Activated CD8-positive, alpha-beta memory T cell treated with anti-CD3 and anti-CD28 coated beads, Interleukin-2, amount 50 U/mL, for 1 hour (primary cell): Measurements from ENCODE around the gene TSSK2.

Experiments used
- DNase-seq: peaks from one replicate; pipeline ENCODE4 v3.0.0-alpha.2; 2020; ENCODE audit errors: extremely low read depth

Gene TSSK2

DNA sequence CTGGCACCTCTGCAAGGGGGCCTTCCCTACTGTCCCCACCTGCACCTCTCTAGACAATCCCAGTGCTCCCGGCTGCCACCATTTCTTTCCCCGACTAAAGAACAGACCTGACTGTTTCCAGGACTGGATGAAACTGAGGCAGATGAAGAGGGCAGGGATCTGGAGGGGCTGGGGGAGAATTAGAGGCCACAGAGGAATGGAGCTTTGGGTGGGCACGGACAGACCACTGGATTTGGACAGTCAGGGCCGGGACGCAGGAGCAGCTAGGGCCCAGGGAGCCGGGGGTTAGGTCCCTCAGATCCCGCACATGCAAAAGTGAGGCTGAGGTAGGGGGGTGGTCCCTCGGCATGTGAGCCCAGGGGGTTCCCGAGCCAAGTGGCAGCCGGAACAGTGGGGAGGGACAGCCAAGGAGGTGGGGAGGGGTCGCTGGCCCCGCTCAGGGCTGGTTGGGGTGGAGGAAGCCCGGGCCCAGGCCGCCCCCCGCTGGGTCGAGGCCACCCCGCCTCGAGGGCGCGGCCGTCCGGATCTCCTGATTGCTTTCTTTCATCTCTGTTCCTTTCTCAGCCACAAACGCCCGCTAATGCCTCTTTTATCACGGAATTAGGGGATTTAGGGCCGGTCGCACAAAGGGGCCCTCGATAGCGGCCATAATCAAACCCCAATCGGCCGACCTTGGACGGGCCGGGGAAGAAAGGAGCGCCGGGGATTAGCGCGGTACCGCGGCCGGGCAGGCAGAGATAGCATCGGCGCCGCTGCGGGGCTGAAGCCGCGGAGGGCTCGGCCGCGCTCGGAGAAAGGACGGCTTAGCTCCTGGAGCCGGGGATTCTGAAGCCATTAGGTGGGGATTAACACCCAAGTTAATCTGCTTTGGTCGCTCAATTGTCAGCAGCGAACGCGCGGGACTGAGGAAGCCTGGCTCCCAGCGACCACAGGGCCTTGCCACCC lies 38.2 kb downstream of the TSSK2 start:
- DNase-seq: no peak

DNA sequence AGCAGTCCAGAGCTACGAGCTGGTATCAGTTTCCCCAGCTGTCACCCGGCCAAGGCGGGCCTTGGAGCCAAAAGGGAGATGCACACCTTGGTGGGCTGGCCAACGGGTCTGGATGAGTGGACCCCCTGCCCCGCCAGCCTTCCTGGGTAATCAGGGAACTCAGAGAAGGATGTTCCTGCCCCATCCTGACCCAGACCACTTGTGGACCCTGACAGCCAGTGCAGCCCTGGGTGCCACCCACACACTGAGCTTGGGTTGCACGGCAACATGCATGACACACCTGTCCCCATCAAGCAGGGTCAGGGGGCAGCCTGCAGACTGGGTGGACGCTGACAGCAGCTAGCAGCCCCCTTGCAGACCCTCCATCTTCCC lies 38.8 kb downstream of the TSSK2 start:
- DNase-seq: no peak

DNA sequence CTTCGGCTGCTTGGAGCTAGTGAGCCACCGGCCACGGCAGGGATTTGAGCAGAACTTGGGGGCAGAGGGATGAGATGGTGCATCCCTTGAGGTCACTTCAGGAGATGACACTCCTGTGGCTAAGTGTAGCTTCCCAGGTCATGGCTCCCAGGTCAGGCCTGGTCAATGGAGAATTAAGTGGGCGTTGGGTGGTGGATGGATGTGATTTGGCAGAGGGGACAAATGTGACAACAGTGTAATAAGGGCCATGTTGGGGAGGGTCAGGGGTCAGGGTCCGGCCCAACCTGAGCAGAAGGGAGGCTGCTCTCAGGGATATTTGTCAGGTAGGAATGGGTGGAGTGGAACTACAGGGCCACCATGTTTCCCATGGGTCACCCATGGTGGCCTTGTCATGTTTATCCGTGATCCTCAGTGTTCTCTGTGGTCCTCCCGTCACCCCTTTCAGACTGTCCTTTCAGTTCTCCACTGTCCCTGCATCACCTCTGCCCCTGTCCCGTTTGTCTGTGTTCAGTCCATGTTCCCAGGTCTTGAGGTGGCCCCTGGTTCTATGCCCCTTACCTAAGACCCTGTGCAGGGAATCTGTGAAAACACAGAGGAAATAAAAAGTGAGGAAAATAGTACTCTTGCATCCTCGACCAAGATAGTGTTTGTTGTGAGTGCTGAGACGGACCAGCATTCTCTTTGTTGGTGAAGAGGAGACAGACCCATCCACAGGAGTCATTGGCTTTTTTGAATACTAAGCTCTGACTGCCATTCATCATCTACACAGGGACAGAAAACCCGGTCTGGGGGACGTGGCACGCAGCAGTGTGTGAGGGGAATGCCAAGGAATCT lies 41.3 kb downstream of the TSSK2 start:
- no peak for DNase-seq

DNA sequence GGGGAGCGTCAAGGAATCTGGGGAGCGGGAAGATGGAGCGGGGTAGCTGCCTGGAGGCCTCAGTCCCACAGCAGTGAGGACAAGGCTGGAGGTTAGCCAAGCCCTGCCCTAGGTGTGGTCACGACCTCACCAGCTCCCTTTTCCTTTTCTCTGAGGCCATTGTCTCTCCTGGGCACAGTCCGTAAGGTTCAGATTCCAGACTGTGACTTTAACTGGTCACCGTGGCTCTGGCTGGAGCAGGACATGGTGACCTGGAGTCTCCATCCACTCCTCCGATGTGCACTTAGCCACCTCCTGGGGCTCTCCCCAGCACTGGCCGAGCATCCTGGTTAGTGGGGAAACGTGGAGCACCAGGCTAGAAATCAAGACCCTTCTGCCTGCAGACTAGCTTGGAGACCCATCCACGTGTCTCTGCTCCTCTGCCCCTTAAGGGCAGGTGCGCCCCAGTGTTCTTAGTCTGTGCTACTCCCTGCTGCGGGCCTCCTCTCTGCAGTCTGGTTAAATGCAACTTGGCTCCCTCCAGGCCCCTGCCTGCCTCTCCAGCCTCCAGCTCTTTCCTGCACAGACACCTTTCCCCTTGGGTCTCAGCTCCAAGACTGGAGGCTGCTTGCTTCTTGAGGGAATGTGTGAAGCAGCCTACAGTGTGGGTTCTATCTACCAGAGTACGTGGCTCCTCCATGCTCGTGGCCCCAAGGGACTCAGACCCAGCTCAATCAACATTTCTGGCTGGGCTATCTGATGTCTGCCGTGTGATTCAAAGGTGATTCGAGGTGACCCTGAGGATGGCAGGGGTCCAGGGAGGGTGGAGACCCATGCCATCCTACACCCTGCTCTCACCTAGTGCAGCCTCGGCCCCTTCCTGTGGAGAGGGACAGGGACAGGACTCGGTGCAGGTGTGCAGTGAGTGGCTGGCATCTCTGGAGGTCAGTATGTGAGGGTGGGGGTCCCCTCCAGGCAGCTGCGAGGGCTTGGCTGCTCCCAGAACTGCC lies 42.2 kb downstream of the TSSK2 start:
- no peak for DNase-seq

DNA sequence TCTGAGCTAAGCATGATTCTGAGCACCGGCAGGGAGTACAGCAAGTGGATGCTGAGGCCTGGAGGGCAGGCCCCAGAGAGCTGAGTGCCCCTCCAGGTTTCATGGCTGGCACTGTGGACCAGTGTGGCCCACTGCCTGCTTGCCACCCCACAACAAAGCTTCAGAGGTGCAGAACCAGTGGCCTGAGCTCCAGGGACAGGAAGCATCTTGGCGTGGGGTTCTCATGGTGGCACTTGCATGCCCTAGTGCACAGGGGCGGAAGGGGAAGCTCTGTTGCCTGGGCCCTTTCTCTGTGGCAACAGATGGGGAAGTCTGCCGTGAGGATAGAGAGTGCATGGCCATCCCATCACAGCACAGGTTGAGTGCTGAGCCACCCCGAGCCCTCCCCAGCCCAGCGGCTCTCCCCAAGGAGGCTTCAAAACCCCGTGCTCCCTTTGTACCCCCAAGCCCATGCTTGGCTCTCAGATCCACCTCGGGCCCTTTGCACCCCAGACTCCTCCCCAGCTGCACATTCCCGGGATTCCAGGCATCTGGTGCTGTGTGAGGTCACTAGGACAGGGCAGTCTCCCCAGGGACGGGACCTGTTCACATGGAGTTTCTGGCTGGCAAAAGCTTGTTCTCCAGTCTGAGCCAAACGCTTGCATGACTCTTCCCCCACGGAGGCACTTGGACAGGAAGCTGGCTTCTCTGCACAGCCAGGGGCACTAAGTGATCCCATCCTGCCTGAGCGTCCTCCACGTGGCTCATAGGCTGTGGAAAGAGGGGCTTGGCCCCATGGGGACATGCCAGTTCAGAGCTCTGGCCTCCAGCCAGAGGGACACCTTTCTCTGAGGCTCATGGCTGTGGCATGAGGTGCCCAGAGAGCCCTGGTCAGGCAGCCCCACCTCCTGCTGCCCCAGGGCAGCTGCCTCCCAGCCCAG lies 43.3 kb downstream of the TSSK2 start:
- no peak for DNase-seq

DNA sequence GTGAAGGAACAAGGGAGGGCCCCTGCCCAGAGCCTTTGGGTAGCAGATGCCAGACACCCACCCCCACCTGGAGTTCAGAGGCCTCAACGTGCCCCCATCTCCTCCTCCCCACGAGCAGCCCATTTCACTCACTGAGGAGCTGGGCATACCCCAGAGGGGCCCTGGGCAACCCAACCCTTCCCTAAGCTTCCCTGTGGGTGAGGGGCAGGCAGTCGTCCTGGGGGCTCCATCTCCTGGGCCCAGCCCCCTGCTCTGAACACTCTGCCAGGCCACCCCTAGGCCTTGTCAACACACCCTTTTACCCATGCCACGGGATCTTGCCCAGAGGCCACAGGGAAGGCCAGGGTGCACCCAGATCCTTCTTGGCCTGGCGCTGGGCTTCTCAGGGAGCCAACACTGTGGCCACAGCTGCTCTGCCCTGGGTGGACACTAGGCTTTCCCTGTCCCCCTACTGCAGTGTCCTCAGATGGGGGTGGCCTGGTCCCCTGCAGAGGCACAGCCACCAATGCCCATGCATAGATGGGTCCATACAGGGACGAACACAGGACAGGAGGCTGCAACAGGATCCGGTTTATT lies 44.0 kb downstream of the TSSK2 start:
- DNase-seq: no peak

DNA sequence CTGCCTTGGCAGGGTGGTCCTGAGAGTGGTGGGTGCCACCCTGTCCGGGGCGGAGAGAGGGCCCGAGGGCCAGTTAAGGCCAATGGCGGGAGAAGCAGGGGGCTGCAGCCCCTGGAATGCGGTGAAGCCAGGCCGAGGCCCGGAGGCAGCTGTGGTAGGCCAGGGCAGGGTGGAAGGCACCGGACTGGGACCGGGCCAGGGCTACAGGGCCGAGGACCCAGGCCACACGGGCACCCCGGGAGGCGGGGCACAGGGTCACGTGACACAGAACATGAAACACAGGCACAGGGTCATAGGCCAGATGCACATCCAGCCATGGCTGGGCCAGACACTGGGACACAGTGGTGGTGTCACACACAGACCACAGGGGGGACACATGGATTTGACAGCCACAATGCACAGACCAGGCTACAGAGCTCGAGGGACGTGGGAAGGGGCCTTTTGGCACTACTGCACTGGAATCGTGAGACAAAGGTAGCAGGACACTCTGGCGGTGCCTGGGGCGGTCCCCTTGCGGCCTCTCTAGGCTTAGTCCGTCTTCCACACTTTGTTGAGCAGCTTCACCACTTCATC lies 44.6 kb downstream of the TSSK2 start:
- DNase-seq: no peak

DNA sequence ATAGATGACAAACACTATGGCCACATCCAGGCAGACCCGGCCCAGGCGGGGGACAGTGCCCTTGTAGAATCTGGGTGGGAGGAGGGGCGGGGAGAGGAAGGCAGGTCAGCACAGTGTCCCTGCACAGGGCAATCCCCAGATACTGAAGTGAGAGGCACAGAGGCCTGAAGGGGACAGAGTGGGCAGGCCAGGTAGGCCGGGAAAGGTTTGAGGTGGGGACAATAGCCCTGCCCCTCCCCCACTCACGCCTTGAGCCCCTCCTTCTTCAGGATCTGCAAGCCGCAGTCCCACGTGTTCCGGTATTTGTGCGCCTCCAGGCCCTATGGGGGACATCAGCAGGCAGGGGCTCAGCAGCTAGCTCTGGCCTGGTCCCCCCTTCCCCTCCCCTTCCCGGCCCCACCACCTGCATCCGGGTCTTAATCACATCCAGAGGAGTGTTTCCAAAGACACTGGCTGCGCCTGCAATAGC lies 45.1 kb downstream of the TSSK2 start:
- no peak for DNase-seq

DNA sequence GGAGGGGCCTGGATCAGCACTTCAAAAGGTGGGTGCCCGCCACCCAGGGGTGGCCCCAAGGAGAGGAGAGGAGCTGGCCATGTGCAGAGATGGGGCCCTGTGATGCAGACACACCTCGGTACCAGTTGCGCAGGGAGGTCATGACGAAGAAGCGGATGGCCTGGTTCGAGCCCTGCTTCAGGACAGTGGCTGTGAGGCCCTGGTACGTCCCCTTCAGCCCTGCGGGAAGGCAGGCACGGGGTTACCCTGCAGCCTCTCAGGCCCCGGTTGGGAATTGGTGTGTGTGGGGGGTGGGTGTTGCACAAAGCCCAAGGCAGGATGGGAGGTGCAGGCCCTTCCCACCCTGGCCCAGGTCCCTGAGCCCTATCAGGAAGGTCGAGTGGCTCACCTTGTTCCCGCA lies 45.6 kb downstream of the TSSK2 start:
- DNase-seq: no peak

DNA sequence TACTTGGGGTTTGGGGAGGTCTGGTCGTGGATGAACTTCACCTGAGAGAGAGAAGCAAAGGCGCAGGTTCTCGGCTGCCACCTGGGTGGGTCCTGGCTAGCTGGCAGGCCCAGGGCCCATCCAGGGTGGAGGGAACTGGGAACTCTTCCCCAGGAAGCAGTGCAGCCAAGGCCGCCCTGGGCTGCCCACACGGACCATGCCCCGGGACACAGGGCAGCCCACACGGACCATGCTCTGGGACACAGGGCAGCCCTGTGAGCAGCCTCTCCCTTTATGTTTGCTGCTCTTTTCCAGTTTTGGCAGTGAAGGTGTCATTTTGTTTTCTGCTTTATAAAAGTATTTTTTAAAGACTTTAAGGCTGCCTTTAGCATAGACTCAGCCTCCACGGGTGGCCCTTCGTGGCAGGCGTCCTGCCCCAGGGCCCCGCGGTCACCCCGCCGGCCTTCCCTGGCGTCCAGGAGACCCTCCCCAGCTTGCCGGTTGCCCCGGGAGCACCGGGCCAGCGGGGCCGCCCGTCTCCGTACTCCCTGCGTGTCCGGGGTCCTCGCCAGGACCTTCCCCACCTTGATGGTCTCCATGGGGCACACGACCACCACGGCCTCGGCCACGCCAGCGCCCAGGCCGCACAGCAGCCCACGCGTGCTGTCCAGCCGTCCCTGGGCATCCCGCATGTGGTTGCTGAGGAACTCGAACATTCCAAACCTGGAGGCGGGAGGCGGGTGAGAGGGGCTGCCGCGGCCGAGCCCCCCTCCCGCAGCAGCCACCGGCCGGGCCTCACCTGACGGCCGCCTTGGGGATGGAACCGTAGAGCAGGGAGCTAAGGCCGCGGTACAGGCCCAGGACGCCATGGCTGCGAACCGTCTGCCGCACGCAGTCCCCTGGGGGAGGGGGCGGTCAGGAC lies 46.3 kb downstream of the TSSK2 start:
- DNase-seq: no peak

DNA sequence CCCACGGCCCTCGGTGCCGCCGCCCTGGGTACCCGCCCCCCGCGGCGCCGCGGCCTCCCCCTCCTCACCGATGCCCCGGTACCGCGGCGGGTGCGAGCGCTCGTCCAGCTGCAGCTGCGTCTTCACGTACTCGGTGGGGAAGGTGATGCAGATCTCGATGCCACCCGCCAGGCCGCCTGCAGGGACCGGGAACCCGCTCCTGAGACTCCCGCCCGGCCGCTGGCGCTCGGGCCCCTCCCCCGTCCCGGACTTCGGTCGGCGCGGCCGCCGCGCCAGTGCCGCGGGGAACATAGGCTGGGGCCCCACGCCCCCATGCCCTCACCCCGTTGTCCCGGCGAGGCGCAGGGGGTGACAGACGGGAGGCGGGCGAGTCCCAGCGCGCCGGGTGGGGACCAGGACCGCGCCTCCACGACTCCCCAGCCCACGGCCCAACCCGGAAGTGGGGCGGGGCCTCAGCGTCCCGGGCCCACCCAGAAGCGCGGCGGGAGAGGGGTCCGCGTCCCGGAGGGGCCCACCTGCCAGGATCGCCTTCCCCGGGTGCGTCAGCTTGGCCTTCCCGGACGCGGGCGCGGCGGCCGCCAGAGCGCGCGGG lies 47.1 kb downstream of the TSSK2 start:
- no peak for DNase-seq

DNA sequence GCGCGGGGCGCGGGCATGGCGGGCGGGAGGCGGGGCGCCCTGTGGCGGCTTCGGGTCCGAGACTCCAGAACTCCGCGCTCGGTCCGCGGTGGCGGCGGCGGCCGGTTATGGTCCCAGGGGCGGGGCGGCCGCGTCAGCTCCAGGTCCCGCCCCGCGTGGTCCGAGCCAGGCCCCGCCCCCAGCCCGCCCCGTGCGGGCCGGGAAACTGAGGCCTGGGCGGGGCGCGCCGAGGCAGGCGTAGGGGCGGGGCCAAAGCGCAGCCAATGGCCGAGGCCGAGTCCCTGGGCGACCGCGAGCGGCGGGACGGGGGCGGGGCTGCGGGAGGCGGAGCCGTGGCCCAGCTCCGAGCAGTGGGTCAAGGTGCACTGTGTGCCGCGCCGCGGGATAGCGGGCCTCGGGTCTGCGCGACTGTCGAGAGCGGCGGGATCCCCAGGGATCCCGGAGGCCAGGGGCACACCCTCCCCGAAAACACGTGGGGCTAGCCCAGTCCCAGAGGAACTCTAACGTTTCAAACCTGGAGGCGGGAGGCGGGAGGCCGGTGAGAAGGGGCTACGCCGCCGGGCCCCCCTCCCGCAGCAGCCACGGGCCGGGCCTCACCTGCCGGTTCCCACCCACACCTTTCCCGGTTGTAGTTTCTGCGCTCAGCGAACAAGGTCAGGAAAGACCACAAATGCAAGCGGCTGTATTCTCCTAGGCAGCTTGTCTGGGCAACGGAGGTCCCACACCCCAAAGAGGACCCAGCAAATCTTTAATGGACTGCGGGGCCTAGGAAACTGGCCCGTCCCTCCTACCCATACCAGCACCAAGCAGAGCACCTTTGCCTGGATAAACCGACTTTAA lies 47.8 kb downstream of the TSSK2 start, which contains the start of gene SLC25A1:
Gene SLC25A1, minus strand, starts transcription at position 80 of the 840 bp plus-strand sequence. Its CDS starts 63 bp downstream, at position 17.
- DNase-seq: no peak

DNA sequence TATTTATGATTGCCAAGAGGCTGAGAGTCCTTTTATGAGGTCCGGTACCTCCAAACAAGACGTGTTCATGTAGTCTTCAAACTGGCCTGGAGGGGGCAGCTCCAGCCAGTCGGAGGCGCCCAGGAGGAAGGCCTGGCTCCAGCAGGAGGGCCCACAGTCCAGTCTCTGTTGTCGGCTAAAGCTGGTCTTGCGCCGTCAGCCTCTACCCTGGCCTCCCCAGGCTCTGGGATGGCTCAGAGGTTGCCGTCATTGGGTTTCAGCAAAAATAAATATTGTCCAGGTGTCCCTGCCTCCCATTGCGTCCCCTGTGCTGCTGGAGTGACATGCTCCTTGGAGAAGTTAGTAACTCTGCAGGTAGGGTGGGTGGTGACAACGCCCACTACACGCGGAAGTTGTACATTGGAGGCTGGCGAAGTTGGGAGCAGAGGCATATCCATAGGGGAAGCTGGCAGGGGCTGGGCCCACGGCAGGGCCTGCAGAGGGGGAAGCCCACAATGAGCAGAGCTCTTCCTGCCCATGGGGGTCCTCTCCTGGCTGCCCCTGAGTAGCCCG lies 48.5 kb downstream of the TSSK2 start:
- no peak for DNase-seq

DNA sequence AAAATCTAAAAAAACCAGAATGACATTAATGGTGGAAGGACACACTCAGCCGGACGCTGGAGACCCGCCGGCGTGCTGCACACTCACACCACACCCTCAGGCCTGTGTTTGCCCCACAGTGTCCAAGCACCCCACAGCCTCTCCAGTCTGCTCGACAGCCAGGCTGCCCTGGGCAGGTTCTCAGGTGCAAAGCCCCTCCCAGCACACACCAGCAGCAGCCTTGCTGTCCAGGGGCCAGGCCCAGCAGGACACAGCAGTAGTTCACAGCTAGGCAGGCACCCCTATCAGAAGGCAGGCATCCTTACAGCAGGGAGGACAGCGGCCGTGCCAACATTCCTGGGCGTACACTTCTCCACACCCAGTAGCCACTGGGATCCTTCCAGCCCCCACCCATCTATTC lies 49.1 kb downstream of the TSSK2 start:
- DNase-seq: no peak

DNA sequence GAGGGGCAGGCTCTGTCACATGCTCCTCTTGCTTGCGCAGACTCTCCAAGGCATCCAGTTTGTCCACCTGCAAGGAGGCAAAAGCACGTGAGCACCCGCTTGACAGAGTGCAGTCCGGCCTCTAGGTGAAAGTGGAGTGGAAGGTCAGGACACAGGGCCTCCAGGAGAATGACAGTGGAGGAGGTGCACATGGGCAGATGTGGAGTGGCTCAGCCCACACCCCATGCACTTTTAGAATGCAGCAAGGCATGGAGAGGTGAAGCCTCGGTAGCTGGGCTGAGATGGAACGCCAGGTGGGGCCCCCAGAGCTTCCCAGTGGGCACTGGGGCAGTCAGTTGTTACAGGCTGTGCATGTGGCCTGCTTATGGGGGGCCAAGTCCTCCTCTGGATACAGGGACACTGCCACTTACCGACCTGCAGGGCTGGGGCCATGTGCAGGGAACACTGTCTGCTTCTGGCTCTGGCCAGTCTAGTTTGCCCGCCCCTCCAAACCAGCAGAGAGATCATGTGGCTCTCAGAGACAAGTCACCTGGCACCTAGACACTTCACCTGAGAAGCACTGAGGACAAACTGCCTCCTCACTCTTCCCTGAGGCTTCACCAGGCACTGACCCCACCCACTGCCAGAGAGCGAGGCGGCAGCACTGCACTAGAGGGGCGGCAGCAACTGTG lies 49.8 kb downstream of the TSSK2 start:
- no peak for DNase-seq

DNA sequence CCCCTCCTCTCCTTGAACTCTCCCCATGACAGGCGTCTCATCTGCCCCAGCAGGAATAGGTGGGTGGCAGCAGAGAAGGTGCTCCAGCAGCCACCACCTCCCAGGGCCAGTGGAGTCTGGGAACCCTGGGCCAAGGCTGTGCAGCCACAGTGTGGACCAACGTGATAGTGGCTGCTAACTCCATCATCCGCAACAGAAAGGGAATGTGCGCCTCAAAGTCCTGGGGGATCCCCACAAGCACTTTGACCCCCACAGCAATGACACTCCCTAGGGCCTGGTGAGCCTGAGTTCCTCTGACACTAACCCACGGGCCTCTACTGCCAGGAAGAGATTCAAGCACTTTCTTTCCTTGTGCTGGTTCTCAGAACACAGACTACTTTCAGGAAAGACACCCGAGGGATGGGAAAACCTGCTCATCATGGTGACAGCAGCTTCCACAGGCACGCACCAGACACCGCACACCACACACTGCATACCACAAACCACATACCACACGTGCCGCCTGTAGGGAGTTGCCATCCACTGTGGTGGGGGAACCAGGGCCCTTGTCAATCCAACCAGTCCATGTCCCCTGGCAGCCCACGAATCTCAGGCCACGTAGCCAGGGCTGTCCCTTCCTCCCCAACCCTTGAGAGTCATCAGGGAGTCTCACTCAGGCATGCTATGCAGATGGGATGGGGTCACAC lies 50.8 kb downstream of the TSSK2 start:
- no peak for DNase-seq
